Vagina (tissue), 2 donors: ENCODE results near the gene RAB3GAP1.

Experiments used
- POLR2A ChIP-seq, 2 donors: fragments of 450-650 bp; IDR thresholded peaks; one replicate each; pipeline ENCODE4 v1.6.1; 2017; ENCODE audit warnings: antibody characterized with exemption in 2 of 2, mild to moderate bottlenecking in 2 of 2, moderate library complexity in 2 of 2
- POLR2AphosphoS5 ChIP-seq, 2 donors: sonication (generic); formaldehyde crosslinking; IDR thresholded peaks; one replicate each; pipeline ENCODE4 v1.9.0; 2017; ENCODE audit warnings: antibody characterized with exemption in 2 of 2, mild to moderate bottlenecking in 2 of 2, low read depth in 1 of 2; ENCODE audit not compliant: insufficient read depth in 1 of 2
- TF ChIP-seq, protein P1 (sequence below), 3 experiments: fragments of 450-650 bp in 2 of 3; fragments of 200-600 bp in 1 of 3; sonication (generic) in 1 of 3; IDR thresholded peaks; one replicate each; pipeline ENCODE4 v1.5.1; 2017 to 2019; ENCODE audit warnings: antibody characterized with exemption in 3 of 3, mild to moderate bottlenecking in 2 of 3, moderate library complexity in 2 of 3

DNA sequence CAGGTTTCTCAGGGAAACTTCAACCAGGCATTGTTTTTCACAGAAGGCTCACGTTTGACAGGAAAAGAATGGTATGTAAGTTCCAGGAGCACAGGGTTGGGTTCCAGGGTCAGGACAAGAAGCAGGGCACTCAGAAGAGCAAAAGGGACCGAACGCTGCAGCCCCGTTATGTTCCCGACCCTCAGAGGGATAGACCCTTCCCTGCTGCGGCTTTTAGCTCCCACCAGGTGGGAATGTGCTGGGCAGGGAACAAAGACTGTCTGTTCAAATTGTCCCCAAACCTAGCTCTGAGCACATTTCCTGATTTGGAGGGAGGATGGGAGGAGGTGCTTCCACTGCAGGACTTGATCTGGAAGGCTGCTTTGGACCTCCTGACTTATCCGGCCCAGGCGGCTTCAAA is 130.1 kb downstream of the RAB3GAP1 start:
- no peak for TF ChIP-seq POLR2AphosphoS5 (IDR thresholded peaks at IDR 0.05; ENCODE audit: insufficient read depth in 1 of 2, low read depth in 1 of 2)
- TF ChIP-seq, protein P1, sequence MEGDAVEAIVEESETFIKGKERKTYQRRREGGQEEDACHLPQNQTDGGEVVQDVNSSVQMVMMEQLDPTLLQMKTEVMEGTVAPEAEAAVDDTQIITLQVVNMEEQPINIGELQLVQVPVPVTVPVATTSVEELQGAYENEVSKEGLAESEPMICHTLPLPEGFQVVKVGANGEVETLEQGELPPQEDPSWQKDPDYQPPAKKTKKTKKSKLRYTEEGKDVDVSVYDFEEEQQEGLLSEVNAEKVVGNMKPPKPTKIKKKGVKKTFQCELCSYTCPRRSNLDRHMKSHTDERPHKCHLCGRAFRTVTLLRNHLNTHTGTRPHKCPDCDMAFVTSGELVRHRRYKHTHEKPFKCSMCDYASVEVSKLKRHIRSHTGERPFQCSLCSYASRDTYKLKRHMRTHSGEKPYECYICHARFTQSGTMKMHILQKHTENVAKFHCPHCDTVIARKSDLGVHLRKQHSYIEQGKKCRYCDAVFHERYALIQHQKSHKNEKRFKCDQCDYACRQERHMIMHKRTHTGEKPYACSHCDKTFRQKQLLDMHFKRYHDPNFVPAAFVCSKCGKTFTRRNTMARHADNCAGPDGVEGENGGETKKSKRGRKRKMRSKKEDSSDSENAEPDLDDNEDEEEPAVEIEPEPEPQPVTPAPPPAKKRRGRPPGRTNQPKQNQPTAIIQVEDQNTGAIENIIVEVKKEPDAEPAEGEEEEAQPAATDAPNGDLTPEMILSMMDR (IDR thresholded peaks at IDR 0.05) = no peak
- no peak for TF ChIP-seq POLR2A (IDR thresholded peaks at IDR 0.05)
